HG02943 (cell line): ENCODE results near the gene IL1RL2.

Experiments used
- ATAC-seq: cut with Tn5 transposase; IDR thresholded peaks from one replicate; pipeline ENCODE4 v1.9.1; 2021; ENCODE audit warnings: mild to moderate bottlenecking, low read depth, moderate library complexity; ENCODE audit not compliant: unreplicated experiment

The IL1RL2 gene

GRCh38 chr2:102193074-102193473, 6.3 kb downstream of the IL1RL2 start:
- no peak for ATAC-seq

GRCh38 chr2:102194609-102195268, 7.9 kb downstream of the IL1RL2 start:
- ATAC-seq: no peak

- ATAC-seq: no peak
These were observed 10.7 kb downstream of the IL1RL2 start for GRCh38 chr2:102197389-102198137.

GRCh38 chr2:102200539-102200938, 13.7 kb downstream of the IL1RL2 start:
- no peak for ATAC-seq

- no peak for ATAC-seq
These were observed 17.8 kb downstream of the IL1RL2 start for GRCh38 chr2:102204638-102205037.

- ATAC-seq: no peak
These were observed 20.0 kb downstream of the IL1RL2 start for GRCh38 chr2:102206666-102207341.

GRCh38 chr2:102208774-102209173, 22.0 kb downstream of the IL1RL2 start:
- no peak for ATAC-seq

- no peak for ATAC-seq
These were observed 22.7 kb downstream of the IL1RL2 start for GRCh38 chr2:102209474-102209873.

- no peak for ATAC-seq
These were observed 30.2 kb downstream of the IL1RL2 start for GRCh38 chr2:102217032-102217431.

- ATAC-seq: no peak
These were observed 38.3 kb downstream of the IL1RL2 start for GRCh38 chr2:102224824-102225739.

- no peak for ATAC-seq
These were observed 39.3 kb downstream of the IL1RL2 start for GRCh38 chr2:102226171-102226570.

- no peak for ATAC-seq
These were observed 40.0 kb downstream of the IL1RL2 start for GRCh38 chr2:102226612-102227391.

- ATAC-seq: no peak
These were observed 42.4 kb downstream of the IL1RL2 start for GRCh38 chr2:102229141-102229769.

GRCh38 chr2:102230410-102230909, 43.6 kb downstream of the IL1RL2 start:
- ATAC-seq: no peak

- ATAC-seq: no peak
These were observed 46.5 kb downstream of the IL1RL2 start for GRCh38 chr2:102233132-102233884.

GRCh38 chr2:102235042-102235473, 48.2 kb downstream of the IL1RL2 start:
- ATAC-seq: no peak

- no peak for ATAC-seq
These were observed 48.7 kb downstream of the IL1RL2 start for GRCh38 chr2:102235491-102235890.

- ATAC-seq: no peak
These were observed 49.3 kb downstream of the IL1RL2 start for GRCh38 chr2:102236132-102236531.
